Measurements from ENCODE around the gene INTS1.

GRCh38 chr7:1503816-1504775, at the start of gene INTS1:
- peak; percentile 48 for TF ChIP-seq CTCF (IDR thresholded peaks at IDR 0.05; ENCODE audit: insufficient read depth, low read depth, low read length)
- TF ChIP-seq EZH2 (IDR thresholded peaks at IDR 0.05; ENCODE audit: insufficient read depth, low read length), result no peak
